Suprapubic skin (tissue), 4 donors: ENCODE data around the gene MSH4.

ENCODE experiments used
- EP300 ChIP-seq: sonication (generic); formaldehyde crosslinking; IDR thresholded peaks from one replicate; pipeline ENCODE4 v1.6.1; 2017; ENCODE audit warnings: antibody characterized with exemption
- POLR2A ChIP-seq, 2 donors: fragments of 450-650 bp; IDR thresholded peaks; one replicate each; pipeline ENCODE4 v1.6.1; 2017; ENCODE audit warnings: antibody characterized with exemption in 2 of 2, mild to moderate bottlenecking in 2 of 2, moderate library complexity in 2 of 2
- POLR2AphosphoS5 ChIP-seq, 3 donors: sonication (generic); formaldehyde crosslinking; IDR thresholded peaks; one replicate each; pipeline ENCODE4 v1.6.1; 2017; ENCODE audit warnings: antibody characterized with exemption in 3 of 3
- TF ChIP-seq, protein P1 (sequence below), 2 donors: fragments of 200-600 bp in 1 of 2; fragments of 450-650 bp in 1 of 2; sonication (generic) in 1 of 2; IDR thresholded peaks; one replicate each; pipeline ENCODE4 v1.5.1; 2016 to 2019; ENCODE audit warnings: antibody characterized with exemption in 2 of 2, mild to moderate bottlenecking in 1 of 2, moderate library complexity in 1 of 2

GRCh38 chr1:75953461-75953860 lies 156.8 kb downstream of the MSH4 start:
- TF ChIP-seq POLR2AphosphoS5 (IDR thresholded peaks at IDR 0.05) (no peak), EP300 (no peak), POLR2A (IDR thresholded peaks at IDR 0.05) (no peak)
- TF ChIP-seq, protein P1, sequence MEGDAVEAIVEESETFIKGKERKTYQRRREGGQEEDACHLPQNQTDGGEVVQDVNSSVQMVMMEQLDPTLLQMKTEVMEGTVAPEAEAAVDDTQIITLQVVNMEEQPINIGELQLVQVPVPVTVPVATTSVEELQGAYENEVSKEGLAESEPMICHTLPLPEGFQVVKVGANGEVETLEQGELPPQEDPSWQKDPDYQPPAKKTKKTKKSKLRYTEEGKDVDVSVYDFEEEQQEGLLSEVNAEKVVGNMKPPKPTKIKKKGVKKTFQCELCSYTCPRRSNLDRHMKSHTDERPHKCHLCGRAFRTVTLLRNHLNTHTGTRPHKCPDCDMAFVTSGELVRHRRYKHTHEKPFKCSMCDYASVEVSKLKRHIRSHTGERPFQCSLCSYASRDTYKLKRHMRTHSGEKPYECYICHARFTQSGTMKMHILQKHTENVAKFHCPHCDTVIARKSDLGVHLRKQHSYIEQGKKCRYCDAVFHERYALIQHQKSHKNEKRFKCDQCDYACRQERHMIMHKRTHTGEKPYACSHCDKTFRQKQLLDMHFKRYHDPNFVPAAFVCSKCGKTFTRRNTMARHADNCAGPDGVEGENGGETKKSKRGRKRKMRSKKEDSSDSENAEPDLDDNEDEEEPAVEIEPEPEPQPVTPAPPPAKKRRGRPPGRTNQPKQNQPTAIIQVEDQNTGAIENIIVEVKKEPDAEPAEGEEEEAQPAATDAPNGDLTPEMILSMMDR (IDR thresholded peaks at IDR 0.05) = no peak
